Astrocyte of the cerebellum (primary cell): Measurements from ENCODE around the gene DMRT2.

ENCODE experiments used
- DNase-seq: peaks from one replicate; pipeline ENCODE4 v3.0.0-alpha.2; 2011; ENCODE audit warnings: low read depth
- H3K4me3 ChIP-seq: 2 replicates; pipeline ENCODE4 v1.5.1; 2011; ENCODE audit warnings: mild to moderate bottlenecking, low read depth, low read length, moderate library complexity
- CTCF ChIP-seq: IDR thresholded peaks from 2 replicates; pipeline ENCODE4 v1.5.1; 2012; ENCODE audit warnings: low read length, low read depth, moderate library complexity, mild to moderate bottlenecking; ENCODE audit errors: missing control alignments
- in situ Hi-C: cut with HindIII; loops from 2 replicates; pipeline ENCODE4 v1.10.0; 2017; ENCODE audit warnings: low sequenced_read_pairs

Gene DMRT2

DNA sequence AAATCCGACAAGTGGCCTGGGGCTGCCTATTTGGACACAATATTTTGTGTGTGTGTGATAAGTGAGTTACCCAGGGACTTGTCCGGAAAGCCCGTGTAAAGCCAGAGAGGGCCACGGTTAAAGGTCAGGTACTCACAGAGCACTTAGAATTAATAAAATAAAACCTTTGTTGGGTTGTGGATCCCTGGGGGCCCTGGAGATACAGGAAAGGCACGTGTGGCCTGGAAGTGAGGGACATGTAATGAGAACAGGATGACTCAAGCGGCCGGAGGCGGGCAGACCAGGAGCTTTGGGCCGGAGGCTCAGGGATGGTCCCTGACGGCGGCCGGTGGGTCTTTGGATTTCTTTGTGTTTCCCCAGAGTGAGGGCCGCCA lies 1.0 kb downstream of the DMRT2 start:
- H3K4me3 ChIP-seq: peak overlapping the region; percentile 9
- in situ Hi-C loops: no loop called here
- TF ChIP-seq CTCF: no peak
- DNase-seq: no peak

- no peak for TF ChIP-seq CTCF
- in situ Hi-C loops: no loop called here
- DNase-seq: no peak
- H3K4me3 ChIP-seq: peak overlapping the region; percentile 19
Observed at GRCh38 chr9:1051584-1052275, 1.6 kb downstream of the DMRT2 start.

DNA sequence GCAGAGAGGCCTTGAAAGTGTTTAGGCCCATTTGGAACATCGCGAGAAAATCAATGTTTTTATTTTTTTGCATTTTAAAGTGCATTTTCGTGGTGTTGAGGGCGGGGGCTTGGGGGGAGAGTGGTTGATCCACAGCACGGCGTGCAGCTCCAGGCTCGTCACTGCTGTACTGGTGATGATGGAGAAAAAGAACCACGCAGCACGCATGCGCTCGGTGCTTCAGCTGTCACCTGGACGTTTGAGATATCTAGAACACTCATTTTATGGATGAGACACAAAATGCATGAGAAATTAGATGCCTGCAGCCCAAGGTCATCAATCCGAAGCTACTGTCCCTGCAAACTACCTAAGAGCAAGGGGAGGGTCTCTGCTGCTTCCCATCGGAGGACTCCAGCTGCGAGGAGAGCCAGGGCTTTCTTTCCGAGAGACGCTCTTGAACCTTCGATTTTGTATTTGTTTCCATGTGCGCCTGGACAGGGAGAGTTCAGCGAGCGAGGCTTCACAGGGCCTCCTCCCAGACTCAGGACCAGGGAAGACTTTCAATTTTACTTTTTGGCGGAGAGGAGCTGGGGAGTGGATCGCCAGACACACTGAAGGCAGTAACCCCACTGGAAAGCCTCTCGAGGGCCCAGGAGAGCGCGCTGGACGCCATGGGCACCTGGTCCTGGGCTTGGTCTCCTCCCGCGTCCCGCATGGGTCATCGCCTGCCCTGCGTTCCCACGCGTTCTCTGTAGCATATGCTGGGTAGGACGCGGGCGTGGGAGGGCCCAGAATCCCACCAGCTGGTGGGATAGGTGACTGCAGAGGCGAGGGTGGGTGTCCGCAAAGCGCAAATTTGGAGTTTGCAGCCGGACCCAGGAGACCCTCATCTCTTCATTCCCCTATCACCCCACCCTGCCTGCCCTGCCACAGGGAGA lies 2.5 kb downstream of the DMRT2 start:
- H3K4me3 ChIP-seq: no peak overlapping the region
- in situ Hi-C loops: no loop called here
- no peak for DNase-seq
- TF ChIP-seq CTCF: no peak

GRCh38 chr9:1053282-1053621 lies 3.1 kb downstream of the DMRT2 start:
- no peak overlapping the region for H3K4me3 ChIP-seq
- no peak for TF ChIP-seq CTCF
- DNase-seq: no peak
- in situ Hi-C loops: no loop called here

GRCh38 chr9:1053986-1054425 lies 3.8 kb downstream of the DMRT2 start:
- in situ Hi-C loops: no loop called here
- no peak for DNase-seq
- H3K4me3 ChIP-seq: no peak overlapping the region
- TF ChIP-seq CTCF: no peak

GRCh38 chr9:1055166-1055565 lies 5.0 kb downstream of the DMRT2 start:
- TF ChIP-seq CTCF: no peak
- no peak for DNase-seq
- in situ Hi-C loops: no loop called here
- no peak overlapping the region for H3K4me3 ChIP-seq
